GM21717 (cell line): ENCODE data around the gene PIP5K1A.
"Not testable (repeated sequence)": the region's sequence is repeated elsewhere in the genome, so short reads cannot be mapped to it uniquely, and the experiment has no call there.

Experiments
- ATAC-seq: cut with Tn5 transposase; IDR thresholded peaks from one replicate; pipeline ENCODE4 v1.9.1; 2021; ENCODE audit warnings: mild to moderate bottlenecking, moderate library complexity; ENCODE audit not compliant: unreplicated experiment

The PIP5K1A gene

GRCh38 chr1:151192047-151192446 lies 6.3 kb upstream of the PIP5K1A start:
- no peak for ATAC-seq

GRCh38 chr1:151193304-151193703 lies 5.0 kb upstream of the PIP5K1A start:
- ATAC-seq, result no peak

- ATAC-seq, result no peak
Observed at GRCh38 chr1:151193856-151194255, 4.5 kb upstream of the PIP5K1A start.

GRCh38 chr1:151194894-151195594 lies 3.3 kb upstream of the PIP5K1A start:
- not testable (repeated sequence) for ATAC-seq

GRCh38 chr1:151196292-151196800 lies 2.0 kb upstream of the PIP5K1A start:
- no peak for ATAC-seq

GRCh38 chr1:151197863-151198253 lies 494 bp upstream of the PIP5K1A start:
- no peak for ATAC-seq

GRCh38 chr1:151199873-151200581 lies 1.7 kb downstream of the PIP5K1A start:
- no peak for ATAC-seq

- not testable (repeated sequence) for ATAC-seq
Observed at GRCh38 chr1:151205381-151205965, 7.1 kb downstream of the PIP5K1A start.

- ATAC-seq, result no peak
Observed at GRCh38 chr1:151210830-151211229, 12.5 kb downstream of the PIP5K1A start.

- no peak for ATAC-seq
Observed at GRCh38 chr1:151211972-151212705, 13.8 kb downstream of the PIP5K1A start.

GRCh38 chr1:151213560-151213959 lies 15.2 kb downstream of the PIP5K1A start:
- ATAC-seq, result no peak

GRCh38 chr1:151221616-151222015 lies 23.3 kb downstream of the PIP5K1A start:
- no peak for ATAC-seq

- no peak for ATAC-seq
Observed at GRCh38 chr1:151222130-151222529, 23.8 kb downstream of the PIP5K1A start.

- ATAC-seq, result no peak
Observed at GRCh38 chr1:151235235-151235634, 36.9 kb downstream of the PIP5K1A start.

GRCh38 chr1:151237678-151238466 lies 39.5 kb downstream of the PIP5K1A start:
- no peak for ATAC-seq

- ATAC-seq, result no peak
Observed at GRCh38 chr1:151238467-151238739, 40.1 kb downstream of the PIP5K1A start.

GRCh38 chr1:151242442-151242841 lies 44.1 kb downstream of the PIP5K1A start:
- no peak for ATAC-seq

GRCh38 chr1:151243683-151244216 lies 45.4 kb downstream of the PIP5K1A start:
- no peak for ATAC-seq

GRCh38 chr1:151246786-151247185 lies 48.4 kb downstream of the PIP5K1A start:
- no peak for ATAC-seq
